Measurements from ENCODE around the gene PGAP6.

Gene PGAP6

DNA sequence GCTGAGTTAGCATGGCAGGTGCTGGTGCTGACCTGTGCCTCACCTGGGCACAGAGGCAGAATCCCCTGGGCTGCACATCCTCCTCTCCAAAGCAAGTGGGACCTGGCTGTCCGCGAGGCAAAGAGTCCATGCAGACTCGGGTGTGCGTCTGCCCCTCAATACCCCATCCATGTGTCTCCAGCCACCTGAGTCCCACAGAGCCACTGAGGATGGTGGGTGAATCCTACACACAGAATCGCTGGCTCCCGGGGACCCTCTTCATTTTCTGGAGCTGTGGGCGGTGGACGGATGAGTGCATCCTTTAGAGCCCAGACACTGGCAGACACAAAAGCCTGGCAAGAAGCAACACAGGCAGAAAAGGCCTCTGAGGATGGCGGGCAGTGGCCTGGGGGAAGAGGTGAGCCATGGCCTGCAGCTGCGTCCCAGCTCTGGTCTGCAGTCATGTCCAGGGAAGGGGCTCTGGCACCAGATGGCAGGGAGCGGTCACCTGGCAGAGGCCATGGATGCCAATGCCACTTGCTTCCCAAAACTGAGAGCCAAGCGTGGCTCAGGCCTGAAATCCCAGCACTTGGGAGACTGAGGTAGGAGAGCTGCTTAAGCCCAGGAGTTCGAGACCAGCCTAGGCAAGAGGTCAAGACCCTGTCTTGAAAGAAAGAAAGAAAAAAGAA, 59.2 kb downstream of the PGAP6 start:
- DNase-seq, result no peak

DNA sequence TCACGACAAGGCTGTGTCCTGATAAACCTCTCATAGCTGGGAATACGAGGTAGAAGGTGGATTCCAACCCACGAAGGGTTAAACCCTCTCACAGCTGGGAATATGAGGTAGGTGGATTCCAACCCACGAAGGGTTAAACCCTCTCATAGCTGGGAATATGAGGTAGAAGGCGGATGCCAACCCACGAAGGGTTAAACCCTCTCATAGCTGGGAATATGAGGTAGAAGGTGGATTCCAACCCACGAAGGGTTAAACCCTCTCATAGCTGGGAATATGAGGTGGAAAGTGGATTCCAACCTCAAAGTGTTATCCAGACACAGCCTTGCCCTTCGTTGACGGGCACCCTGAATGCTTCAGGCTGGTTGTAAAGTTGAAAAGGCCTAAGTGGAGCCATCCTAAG, 60.2 kb downstream of the PGAP6 start:
- DNase-seq, result no peak
